DMS 273 (cell line): Measurements from ENCODE around the gene PTK7.
A peak's percentile ranks its signal among the peaks of the same experiment; 100 is the strongest.

Experiments used
- DNase-seq: peaks from one replicate; lab custom pipeline; 2025; ENCODE audit not compliant: unreplicated experiment; lab: John Stamatoyannopoulos, UW

PTK7 gene

GRCh38 chr6:43176423-43176786, 100.3 kb downstream of the PTK7 start:
- no peak for DNase-seq

GRCh38 chr6:43178150-43178549, 102.0 kb downstream of the PTK7 start:
- DNase-seq, result no peak

GRCh38 chr6:43178951-43179830, 103.1 kb downstream of the PTK7 start:
- no peak for DNase-seq

GRCh38 chr6:43180058-43180457, 103.9 kb downstream of the PTK7 start:
- DNase-seq, result no peak

- peak; percentile 31 for DNase-seq
Observed at GRCh38 chr6:43180985-43181384, 104.9 kb downstream of the PTK7 start.

- DNase-seq, result no peak
Observed at GRCh38 chr6:43181621-43181941, 105.5 kb downstream of the PTK7 start.

GRCh38 chr6:43181942-43182860, 106.1 kb downstream of the PTK7 start, which contains the start of gene CUL9:
TSS of gene CUL9 (plus strand) at chr6:43182196. CDS start at chr6:43184311, 2,115 bp downstream.
- DNase-seq, result peak; percentile 83

- no peak for DNase-seq
Observed at GRCh38 chr6:43183441-43183840, 107.3 kb downstream of the PTK7 start.

GRCh38 chr6:43184268-43184985, 108.3 kb downstream of the PTK7 start:
- DNase-seq, result no peak

- DNase-seq, result no peak
Observed at GRCh38 chr6:43185391-43185985, 109.4 kb downstream of the PTK7 start.

- no peak for DNase-seq
Observed at GRCh38 chr6:43186019-43186418, 109.9 kb downstream of the PTK7 start.

- DNase-seq, result no peak
Observed at GRCh38 chr6:43186706-43187105, 110.6 kb downstream of the PTK7 start.

GRCh38 chr6:43187821-43188220, 111.7 kb downstream of the PTK7 start:
- DNase-seq, result no peak

GRCh38 chr6:43188426-43188825, 112.3 kb downstream of the PTK7 start:
- no peak for DNase-seq

GRCh38 chr6:43189776-43190304, 113.7 kb downstream of the PTK7 start:
- DNase-seq, result no peak

GRCh38 chr6:43192911-43193310, 116.8 kb downstream of the PTK7 start:
- no peak for DNase-seq

GRCh38 chr6:43193929-43194328, 117.8 kb downstream of the PTK7 start:
- no peak for DNase-seq

GRCh38 chr6:43196337-43196736, 120.2 kb downstream of the PTK7 start:
- no peak for DNase-seq

GRCh38 chr6:43199912-43200311, 123.8 kb downstream of the PTK7 start:
- DNase-seq, result no peak

GRCh38 chr6:43200541-43200940, 124.4 kb downstream of the PTK7 start:
- no peak for DNase-seq

- no peak for DNase-seq
Observed at GRCh38 chr6:43202451-43202850, 126.3 kb downstream of the PTK7 start.
